Endothelial cell of umbilical vein (primary cell): ENCODE data around the gene DPH6.

Experiments
- CTCF ChIP-seq, 2 donors: IDR thresholded peaks; 1 replicate in 1 of 2; 2 replicates in 1 of 2; pipeline ENCODE4 v1.5.1; 2011; ENCODE audit warnings: low read length in 2 of 2, mild to moderate bottlenecking in 2 of 2, moderate library complexity in 2 of 2, control low read depth in 1 of 2, inconsistent platforms in 1 of 2, low read depth in 1 of 2; ENCODE audit not compliant: insufficient read depth in 1 of 2; ENCODE audit errors: extremely low read depth in 1 of 2
- GATA2 ChIP-seq: IDR thresholded peaks from 2 replicates; pipeline ENCODE4 v1.7.0; 2011; ENCODE audit warnings: low read depth, mild to moderate bottlenecking, moderate library complexity, mixed read lengths, low read length; ENCODE audit not compliant: insufficient read length, insufficient read depth
- POLR2AphosphoS5 ChIP-seq: IDR thresholded peaks from 2 replicates; pipeline ENCODE4 v1.6.1; 2012; ENCODE audit warnings: low read depth, mild to moderate bottlenecking, control low read depth, low read length, moderate library complexity; ENCODE audit not compliant: insufficient read depth

DNA sequence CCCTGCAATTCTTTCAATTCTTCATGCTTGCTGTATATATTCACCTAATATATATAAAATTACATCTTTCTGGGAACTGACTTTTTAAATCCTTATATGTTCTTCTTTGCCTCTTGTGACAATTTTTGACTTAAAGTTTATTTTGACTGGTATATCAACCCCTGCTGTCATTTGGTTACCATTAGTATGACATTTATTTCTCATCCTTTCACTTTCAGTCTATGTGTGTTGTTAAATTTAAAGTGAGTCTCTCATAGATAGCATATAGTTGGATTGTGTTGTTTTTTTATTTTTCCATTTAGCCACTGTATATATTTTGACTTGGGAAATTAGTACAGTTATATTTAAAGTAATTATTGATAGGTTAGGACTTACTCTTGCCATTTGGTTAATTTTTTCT, 194.9 kb downstream of the DPH6 start:
- no peak for TF ChIP-seq CTCF (IDR thresholded peaks at IDR 0.05; ENCODE audit: extremely low read depth in 1 of 2, insufficient read depth in 1 of 2, low read depth in 1 of 2, low read length in 2 of 2)
- no peak for TF ChIP-seq POLR2AphosphoS5
- no peak for TF ChIP-seq GATA2
